Placental epithelial cell (primary cell): ENCODE results near the gene PTPN22. TPM values are rescaled to one million over a fixed set of nuclear protein-coding genes. Genes with fewer than 3 reads are reported as not detected.

Experiments used
- total RNA-seq: library from RNA; depleted of rRNA; stranded (reverse); fragments of >200 nt; gene quantifications from 2 replicates; pipeline ENCODE4 v1.2.3, GENCODE V29; 2012

Gene PTPN22
- total RNA-seq: not detected in 2 replicates

DNA sequence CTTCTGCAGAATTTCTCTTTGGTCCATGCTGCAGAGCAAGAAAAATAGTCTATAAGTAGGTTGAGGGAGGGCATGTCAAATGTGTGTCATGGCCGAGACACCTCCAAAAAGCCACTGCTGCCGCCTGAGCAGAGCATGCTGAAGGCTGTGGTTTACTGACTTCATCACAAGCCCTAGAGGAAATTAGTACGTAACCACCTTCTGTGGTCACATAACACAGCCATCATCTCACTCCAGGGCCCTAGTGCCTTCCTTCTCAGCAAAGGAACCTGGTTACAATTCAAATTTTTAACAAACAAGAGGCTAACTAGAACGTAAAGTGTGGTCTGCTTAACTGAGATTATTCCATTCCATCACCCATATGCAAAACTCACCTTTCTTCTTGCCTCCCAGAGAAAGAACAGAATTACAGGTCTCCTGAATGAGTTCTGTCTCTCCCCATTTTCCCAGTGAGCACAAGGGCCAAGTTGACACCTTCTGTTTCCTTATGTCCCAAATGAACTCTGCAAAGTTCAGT is at the start of gene PTPN22:
Gene PTPN22 (minus strand): TSS at position 116 of the 517 bp plus-strand sequence.

GRCh38 chr1:113904674-113905434 is 33.3 kb upstream of the PTPN22 start, which contains the start of the genes AP4B1 and DCLRE1B:
TSS of gene AP4B1 (minus strand) at chr1:113904799. CDS start at chr1:113904717, 82 bp downstream.
TSS of gene DCLRE1B (plus strand) at chr1:113905326. CDS start at chr1:113905587, 261 bp downstream.

DNA sequence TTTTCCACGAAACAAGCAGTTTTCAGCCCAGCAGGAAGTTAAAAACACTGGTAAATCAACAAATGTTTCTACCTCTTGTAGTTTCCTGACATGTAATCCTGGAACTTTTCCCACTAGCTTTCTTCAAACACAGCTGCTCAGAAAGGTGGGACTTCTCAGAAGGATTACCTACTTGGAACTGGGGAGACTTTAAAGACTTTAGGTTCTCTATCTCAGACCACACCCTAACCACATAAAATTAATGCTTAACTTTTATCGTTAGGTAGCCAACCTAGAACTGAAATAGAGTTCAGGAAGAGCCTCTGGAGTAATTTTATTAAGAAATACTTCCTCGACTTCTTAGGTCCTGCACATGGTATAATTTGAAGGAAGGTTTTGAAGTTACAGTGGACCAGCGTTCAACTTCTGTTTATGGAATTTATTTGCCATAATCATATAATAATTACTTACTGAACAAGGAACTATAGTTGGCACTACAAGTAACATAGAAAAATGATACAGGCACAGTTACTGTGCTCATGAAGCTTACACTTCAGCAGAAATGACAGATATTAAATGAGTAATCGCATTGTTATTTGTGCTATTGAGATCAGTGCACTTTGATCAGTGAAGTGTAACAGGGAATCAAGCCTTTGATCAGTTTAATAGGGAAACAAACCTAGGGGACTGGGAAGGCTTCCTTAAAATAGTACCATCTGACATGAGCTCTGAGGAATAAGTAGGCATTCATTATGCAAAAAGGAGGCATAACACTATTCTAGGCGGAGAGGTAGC is 16.1 kb upstream of the PTPN22 start, which contains the start of gene BCL2L15:
Gene BCL2L15 (minus strand): TSS at position 180 of the 774 bp plus-strand sequence. CDS start 206 bp downstream, outside the sequence.

GRCh38 chr1:113811888-113812660 is 59.4 kb downstream of the PTPN22 start, which contains the start of gene RSBN1:
TSS of gene RSBN1 (minus strand) at chr1:113812476. CDS start at chr1:113812412, 64 bp downstream.

Other genes starting within 250 kb of the PTPN22 start
- gene PHTF1, start 112.2 kb downstream of the PTPN22 start, total RNA-seq: 22.0 and 40.8 TPM in 2 replicates
- gene RSBN1, start 59.2 kb downstream of the PTPN22 start, total RNA-seq: 12.1 and 15.3 TPM in 2 replicates
- gene BCL2L15, start 15.9 kb upstream of the PTPN22 start, total RNA-seq: 0.11 and 0.39 TPM in 2 replicates
- gene AP4B1, start 33.1 kb upstream of the PTPN22 start, total RNA-seq: 8.1 and 10.6 TPM in 2 replicates
- gene DCLRE1B, start 33.6 kb upstream of the PTPN22 start, total RNA-seq: 3.1 and 3.8 TPM in 2 replicates
- 17.7 and 32.0 TPM in 2 replicates for gene HIPK1, start 57.6 kb upstream of the PTPN22 start, total RNA-seq
- gene OLFML3, start 107.8 kb upstream of the PTPN22 start, total RNA-seq: 670 and 834 TPM in 2 replicates